GM19035 (cell line): Measurements from ENCODE around the gene FAM124B.

ENCODE experiments used
- ATAC-seq: cut with Tn5 transposase; IDR thresholded peaks from one replicate; pipeline ENCODE4 v1.9.1; 2021; ENCODE audit not compliant: unreplicated experiment

FAM124B gene

GRCh38 chr2:224401641-224402342 is at the start of gene FAM124B:
Gene FAM124B, minus strand, starts transcription at chr2:224402107. Its CDS starts 339 bp downstream, at chr2:224401768.
- ATAC-seq = peak; percentile 46

- no peak for ATAC-seq
Observed at GRCh38 chr2:224449212-224450147, 47.6 kb upstream of the FAM124B start.

GRCh38 chr2:224448236-224448635 is 46.3 kb upstream of the FAM124B start:
- no peak for ATAC-seq

GRCh38 chr2:224444783-224445182 is 42.9 kb upstream of the FAM124B start:
- ATAC-seq = no peak

- ATAC-seq = no peak
Observed at GRCh38 chr2:224444021-224444420, 42.1 kb upstream of the FAM124B start.

- peak; percentile 51 for ATAC-seq
Observed at GRCh38 chr2:224442071-224442967, 40.4 kb upstream of the FAM124B start.

- no peak for ATAC-seq
Observed at GRCh38 chr2:224440988-224441387, 39.1 kb upstream of the FAM124B start.

- ATAC-seq = no peak
Observed at GRCh38 chr2:224438726-224439125, 36.8 kb upstream of the FAM124B start.

- ATAC-seq = no peak
Observed at GRCh38 chr2:224436634-224437033, 34.7 kb upstream of the FAM124B start.

- no peak for ATAC-seq
Observed at GRCh38 chr2:224434618-224435017, 32.7 kb upstream of the FAM124B start.

- ATAC-seq = no peak
Observed at GRCh38 chr2:224433442-224433841, 31.5 kb upstream of the FAM124B start.

- no peak for ATAC-seq
Observed at GRCh38 chr2:224432003-224432579, 30.2 kb upstream of the FAM124B start.

- no peak for ATAC-seq
Observed at GRCh38 chr2:224429441-224429810, 27.5 kb upstream of the FAM124B start.

GRCh38 chr2:224428787-224429440 is 27.0 kb upstream of the FAM124B start:
- no peak for ATAC-seq

GRCh38 chr2:224427471-224427870 is 25.6 kb upstream of the FAM124B start:
- no peak for ATAC-seq

GRCh38 chr2:224426656-224427055 is 24.7 kb upstream of the FAM124B start:
- ATAC-seq = no peak

- no peak for ATAC-seq
Observed at GRCh38 chr2:224421065-224421464, 19.2 kb upstream of the FAM124B start.

- ATAC-seq = no peak
Observed at GRCh38 chr2:224417947-224418346, 16.0 kb upstream of the FAM124B start.

- no peak for ATAC-seq
Observed at GRCh38 chr2:224417361-224417729, 15.4 kb upstream of the FAM124B start.

- ATAC-seq = no peak
Observed at GRCh38 chr2:224416656-224417360, 14.9 kb upstream of the FAM124B start.
